RPMI8226 (cell line): ENCODE measurements around the gene DSCAML1.
"Not testable (repeated sequence)": the region's sequence is repeated elsewhere in the genome, so short reads cannot be mapped to it uniquely, and the experiment has no call there.

Source experiments
- DNase-seq: peaks from one replicate; pipeline ENCODE4 v3.0.0-alpha.2; 2015

Gene DSCAML1

GRCh38 chr11:117792241-117792640, 4.8 kb downstream of the DSCAML1 start:
- no peak for DNase-seq

- no peak for DNase-seq
Measured at GRCh38 chr11:117790279-117790678, 6.7 kb downstream of the DSCAML1 start.

DNA sequence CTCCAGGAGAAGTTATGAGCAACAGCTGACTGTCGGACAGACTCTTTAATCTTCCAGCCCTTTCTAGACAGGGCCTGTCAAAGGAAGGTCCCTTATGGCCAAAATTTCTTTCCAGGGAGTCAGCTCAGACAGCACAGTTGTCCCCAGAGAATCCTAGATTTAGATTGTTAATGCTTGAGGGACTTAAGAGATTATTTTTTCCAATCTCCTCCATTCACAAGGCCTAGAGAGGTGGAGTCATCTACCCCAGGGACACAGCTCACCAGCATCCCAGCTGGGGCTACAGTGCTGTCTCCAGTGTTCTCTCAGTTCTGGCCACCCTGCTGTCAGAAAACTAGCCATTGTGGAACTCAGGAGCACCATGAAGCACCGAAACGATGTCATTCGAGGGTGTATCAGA, 7.8 kb downstream of the DSCAML1 start:
- no peak for DNase-seq

- DNase-seq, result no peak
Measured at GRCh38 chr11:117786135-117786870, 10.7 kb downstream of the DSCAML1 start.

DNA sequence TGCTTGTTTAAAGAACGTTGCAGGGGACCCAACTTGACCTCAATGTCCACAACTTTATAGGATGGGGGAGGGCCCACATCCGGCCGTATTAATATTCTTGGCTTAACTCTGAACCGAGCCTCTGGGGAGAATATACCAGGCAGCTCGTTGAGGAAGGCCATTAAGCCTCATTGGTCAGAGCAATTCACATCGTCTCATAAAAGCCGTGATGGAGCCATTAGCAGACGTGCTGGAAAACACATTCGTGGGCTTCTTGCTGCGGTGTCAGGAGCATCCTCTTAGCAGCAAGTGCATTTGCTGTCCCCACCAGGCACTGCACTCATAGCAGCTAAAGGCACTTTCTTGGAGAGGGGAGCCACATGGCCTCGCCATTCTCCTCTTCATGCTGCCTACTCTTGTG, 14.9 kb downstream of the DSCAML1 start:
- DNase-seq, result no peak

DNA sequence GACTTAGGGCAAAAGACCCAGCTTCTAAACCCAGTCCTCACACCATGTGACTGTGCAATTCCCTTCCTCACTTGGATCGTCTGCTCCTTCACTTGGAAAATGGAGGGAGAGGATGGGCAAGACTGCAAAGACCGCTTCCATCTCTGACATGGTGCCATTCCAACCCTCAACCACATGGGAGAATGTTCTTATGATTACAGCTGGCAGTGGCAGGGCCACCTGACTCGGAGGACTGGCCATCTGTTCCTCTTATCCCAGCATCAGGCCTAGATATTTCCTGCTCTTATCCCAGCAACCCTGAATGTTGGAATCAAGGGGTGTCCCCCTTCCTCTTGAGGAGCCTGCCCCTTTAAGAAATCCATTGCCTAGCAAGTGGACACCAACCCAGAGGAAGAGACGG, 15.4 kb downstream of the DSCAML1 start:
- no peak for DNase-seq

- no peak for DNase-seq
Measured at GRCh38 chr11:117780456-117780855, 16.6 kb downstream of the DSCAML1 start.

GRCh38 chr11:117774553-117774952, 22.5 kb downstream of the DSCAML1 start:
- DNase-seq, result no peak

GRCh38 chr11:117772360-117772759, 24.7 kb downstream of the DSCAML1 start:
- DNase-seq, result no peak

GRCh38 chr11:117771841-117772240, 25.2 kb downstream of the DSCAML1 start:
- DNase-seq, result no peak

- no peak for DNase-seq
Measured at GRCh38 chr11:117771197-117771596, 25.8 kb downstream of the DSCAML1 start.

DNA sequence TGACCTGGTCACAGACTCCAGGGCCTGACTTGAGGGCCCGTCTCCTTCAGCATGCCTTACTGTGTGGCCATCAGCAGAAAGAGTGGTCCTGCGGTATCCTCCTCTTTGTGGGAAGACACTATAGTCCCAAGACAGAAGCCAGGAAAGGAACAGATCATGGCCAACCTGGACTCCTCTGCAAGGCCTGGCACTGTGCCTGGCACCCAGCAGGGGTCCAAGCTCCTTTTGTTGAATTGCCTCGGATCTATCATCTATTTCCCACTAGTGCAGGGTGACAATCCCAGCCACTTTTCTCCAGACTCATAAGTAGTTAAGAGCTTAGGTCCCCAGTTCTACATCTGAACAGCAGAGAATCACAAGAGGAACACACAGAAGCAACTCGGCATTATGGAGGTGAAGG, 27.0 kb downstream of the DSCAML1 start:
- no peak for DNase-seq

- DNase-seq, result no peak
Measured at GRCh38 chr11:117769533-117769932, 27.5 kb downstream of the DSCAML1 start.

DNA sequence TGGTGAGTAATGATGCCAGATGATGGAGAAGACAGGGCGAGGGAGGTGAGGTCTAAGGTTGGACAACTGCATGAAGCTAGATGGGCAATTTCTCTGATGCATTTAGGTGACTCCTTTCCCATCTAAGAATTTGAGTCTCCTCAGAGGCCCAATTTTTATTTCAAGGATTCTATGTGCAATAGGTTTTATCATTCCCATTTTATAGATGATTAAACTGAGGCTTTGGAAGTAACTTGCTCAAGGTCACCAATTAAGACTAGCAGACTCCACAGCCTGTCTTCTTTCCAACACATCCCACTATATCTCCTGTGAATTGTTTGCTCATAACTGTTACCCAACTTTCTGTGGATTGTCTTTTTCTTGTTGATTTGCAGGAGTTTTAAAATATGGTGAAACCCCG, 28.5 kb downstream of the DSCAML1 start:
- DNase-seq, result no peak

DNA sequence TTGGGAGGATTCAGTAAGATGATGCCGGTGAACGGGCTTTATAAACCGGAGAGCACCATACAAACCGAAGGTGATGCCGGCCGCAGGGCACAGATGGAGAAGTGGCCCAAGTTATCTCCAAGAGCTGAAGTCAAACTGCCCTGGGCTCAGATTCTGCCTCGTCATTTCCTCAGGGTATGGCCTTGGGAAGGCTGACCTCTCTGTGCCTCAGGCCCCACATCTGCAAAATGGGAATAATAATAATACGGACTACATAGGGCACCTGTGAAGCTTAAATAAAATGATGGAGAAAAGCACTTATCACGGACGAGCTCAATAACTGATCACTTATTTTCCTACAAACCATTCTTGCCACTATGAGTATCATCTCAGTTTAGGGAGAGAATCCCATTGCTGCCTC, 29.9 kb downstream of the DSCAML1 start:
- no peak for DNase-seq

GRCh38 chr11:117766576-117766975, 30.4 kb downstream of the DSCAML1 start:
- DNase-seq, result peak; percentile 40

GRCh38 chr11:117766026-117766425, 31.0 kb downstream of the DSCAML1 start:
- no peak for DNase-seq

DNA sequence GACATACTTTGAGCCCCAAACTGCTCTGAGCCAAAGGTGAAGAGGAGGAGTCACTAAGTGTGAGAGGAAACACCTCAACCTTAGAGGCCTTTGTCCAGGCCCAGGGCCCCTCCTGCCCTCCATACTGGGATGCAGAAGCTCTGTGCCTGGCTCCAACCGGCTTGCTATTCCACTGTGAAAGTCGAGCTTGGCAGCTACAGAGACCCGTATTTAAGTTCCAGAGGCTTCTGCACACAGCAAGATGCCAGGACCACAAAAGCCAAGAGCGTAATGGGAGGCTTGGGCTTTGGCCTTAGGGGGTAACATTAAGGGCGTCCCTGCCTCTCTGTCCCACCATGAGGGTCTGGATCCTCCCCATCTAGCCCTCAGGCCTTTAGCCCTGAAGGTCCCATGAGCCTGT, 31.9 kb downstream of the DSCAML1 start:
- DNase-seq, result no peak

GRCh38 chr11:117763465-117763864, 33.6 kb downstream of the DSCAML1 start:
- not testable (repeated sequence) for DNase-seq

GRCh38 chr11:117761993-117762392, 35.0 kb downstream of the DSCAML1 start:
- no peak for DNase-seq

DNA sequence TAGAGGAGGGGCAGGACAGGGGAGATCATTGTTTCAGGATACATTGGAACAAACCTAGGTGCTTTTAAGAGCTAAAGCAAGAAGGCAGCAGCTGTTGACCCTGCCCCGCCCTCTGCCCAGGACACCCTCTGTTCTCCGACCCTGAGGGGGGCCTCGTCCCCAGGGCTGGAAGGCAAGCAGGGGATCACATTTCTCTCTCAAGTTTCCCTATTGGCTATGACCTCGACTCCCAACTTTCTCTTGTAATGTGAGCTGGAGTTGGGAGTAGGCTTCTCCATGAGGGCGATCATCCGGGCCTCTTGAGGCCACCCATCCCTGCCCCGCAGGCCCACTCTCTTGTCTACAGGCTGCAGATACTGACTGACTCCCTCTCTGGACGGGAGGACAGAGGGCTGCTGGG, 37.7 kb downstream of the DSCAML1 start:
- DNase-seq, result no peak

- no peak for DNase-seq
Measured at GRCh38 chr11:117754030-117754429, 43.0 kb downstream of the DSCAML1 start.

GRCh38 chr11:117752721-117753237, 44.2 kb downstream of the DSCAML1 start:
- no peak for DNase-seq

GRCh38 chr11:117752071-117752470, 44.9 kb downstream of the DSCAML1 start:
- no peak for DNase-seq
